Panc1 (cell line): ENCODE measurements around the gene OR4P4. TPM values are rescaled to one million over a fixed set of nuclear protein-coding genes. Genes with fewer than 3 reads are reported as not detected.

Source experiments
- ATAC-seq: fragments of 200-7000 bp; cut with Tn5 transposase; 2 replicates; pipeline ENCODE4 v1.9.1; 2020; ENCODE audit warnings: mild to moderate bottlenecking, moderate library complexity
- BruUV-seq: library from RNA; stranded (reverse); fragments of 400-500 nt; replicated peaks from 2 replicates; lab custom pipeline; 2021; lab: Mats Ljungman, UMichigan
- CTCF ChIA-PET: fragments of 300-600 bp; sonication (Branson Sonifier 250); formaldehyde crosslinking; loops from one replicate; lab custom pipeline; 2022; ENCODE audit warnings: antibody characterized with exemption; lab: Charles Lee
- POLR2A ChIA-PET: fragments of 300-600 bp; sonication (Branson Sonifier 250); formaldehyde crosslinking; loops from one replicate; lab custom pipeline; 2022; ENCODE audit warnings: antibody characterized with exemption; lab: Charles Lee
- DNase-seq: peaks from one replicate; pipeline ENCODE4 v3.0.0-alpha.2; 2010; ENCODE audit warnings: low read depth, low spot score
- H3K27ac ChIP-seq: 2 replicates; pipeline ENCODE4 v1.5.1; 2011; ENCODE audit warnings: mild to moderate bottlenecking, low read length, inconsistent platforms
- H3K27me3 ChIP-seq: fragments of 200-500 bp; sonication (Bioruptor generic); 2 replicates; pipeline ENCODE4 v1.6.0; 2014; ENCODE audit warnings: low read length, inconsistent platforms; ENCODE audit not compliant: control insufficient read depth, insufficient read depth
- H3K36me3 ChIP-seq: fragments of 200-500 bp; sonication (Bioruptor generic); 2 replicates; pipeline ENCODE4 v1.5.1; 2014; ENCODE audit warnings: inconsistent platforms, mild to moderate bottlenecking, low read length, moderate library complexity; ENCODE audit not compliant: control insufficient read depth, insufficient read depth
- H3K4me1 ChIP-seq: 2 replicates; pipeline ENCODE4 v1.5.1; 2011; ENCODE audit warnings: inconsistent platforms, mild to moderate bottlenecking, low read length, moderate library complexity; ENCODE audit not compliant: control insufficient read depth, insufficient read depth
- H3K4me3 ChIP-seq, 2 experiments: 2 replicates each; pipeline ENCODE4 v1.5.1; 2011 to 2012; ENCODE audit warnings: low read depth in 2 of 2, low read length in 2 of 2, mild to moderate bottlenecking in 2 of 2, inconsistent platforms in 1 of 2, moderate library complexity in 1 of 2
- H3K9me3 ChIP-seq: fragments of 200-500 bp; sonication (Bioruptor generic); 2 replicates; pipeline ENCODE4 v1.5.1; 2014; ENCODE audit warnings: low read depth, mild to moderate bottlenecking, inconsistent platforms, low read length, moderate library complexity; ENCODE audit not compliant: control insufficient read depth, insufficient read depth
- POLR2AphosphoS5 ChIP-seq: IDR thresholded peaks from 2 replicates; pipeline ENCODE4 v1.6.1; 2012; ENCODE audit warnings: mild to moderate bottlenecking, low read depth, low read length, moderate library complexity
- SIN3A ChIP-seq: IDR thresholded peaks from 2 replicates; pipeline ENCODE4 v1.6.1; 2012; ENCODE audit warnings: low read depth, mild to moderate bottlenecking, low read length, moderate library complexity, borderline replicate concordance; ENCODE audit not compliant: insufficient read depth
- TCF7L2 ChIP-seq: IDR thresholded peaks from 2 replicates; pipeline ENCODE4 v1.6.1; 2011; ENCODE audit warnings: mild to moderate bottlenecking, low read depth, low read length, inconsistent platforms
- in situ Hi-C: cut with HindIII; loops from 2 replicates; pipeline ENCODE4 v1.10.0; 2016; ENCODE audit warnings: low sequenced_read_pairs, low pct_unique_long_range_greater_than_20kb
- intact Hi-C: fragments of 100-400 bp; cut with micrococcal nuclease; formaldehyde crosslinking; loops from one replicate; pipeline ENCODE4 v1.10.0; 2022; ENCODE audit not compliant: unreplicated experiment
- total RNA-seq: library from RNA; stranded (reverse); gene quantifications from one replicate; pipeline ENCODE4 v1.2.1, GENCODE V29; 2021; ENCODE audit not compliant: unreplicated experiment
- TF ChIP-seq, protein P1 (sequence below), 2 experiments: IDR thresholded peaks; 2 replicates each; pipeline ENCODE4 v1.6.1; 2011 to 2012; ENCODE audit warnings: low read depth in 2 of 2, control low read depth in 1 of 2, low read length in 1 of 2, mild to moderate bottlenecking in 1 of 2, moderate library complexity in 1 of 2; ENCODE audit not compliant: insufficient read depth in 1 of 2
- TF ChIP-seq, protein P2 (sequence below): fragments of 450-650 bp; IDR thresholded peaks from 2 replicates; pipeline ENCODE4 v1.5.1; 2017; ENCODE audit warnings: mild to moderate bottlenecking

The OR4P4 gene
- total RNA-seq, 1 experiment from 2014 or later, result not detected

DNA sequence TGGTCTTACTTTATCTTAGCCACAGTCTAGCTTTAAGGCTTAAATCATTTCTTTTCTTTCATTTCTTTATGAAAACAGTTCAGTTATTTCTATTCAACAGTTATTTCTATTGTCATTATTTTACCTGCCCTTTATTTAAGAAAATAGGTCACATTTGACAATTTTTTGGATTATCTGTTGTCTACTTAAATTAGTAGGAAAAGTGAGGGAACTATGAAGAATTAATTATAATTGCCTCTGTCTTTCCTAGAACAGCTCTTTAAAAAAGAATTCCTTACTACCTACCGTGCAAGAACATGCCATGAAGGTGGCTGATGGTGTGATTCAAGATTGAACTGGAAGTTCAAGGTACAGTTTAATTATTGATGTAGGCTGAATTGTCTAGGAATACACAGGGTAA, 27.0 kb downstream of the OR4P4 start, which contains the start of gene OR4C6:
TSS of gene OR4C6 (plus strand) at position 301 of the 400 bp plus-strand sequence. CDS start 2,966 bp downstream, outside the sequence.
- Histone ChIP-seq H3K4me1 (no peaks in the 10 kb centered on the region), H3K27me3 (no peaks in the 10 kb centered on the region), H3K9me3 (no peaks in the 10 kb centered on the region), H3K36me3 (no peaks in the 10 kb centered on the region), H3K4me3 (no peak within 1 kb of the TSS), H3K27ac (no peak within 1 kb of the TSS)
- POLR2A ChIA-PET, result no interaction called here
- in situ Hi-C loops, result no loop called here
- DNase-seq (no peak), ATAC-seq (no peak)
- CTCF ChIA-PET, result no interaction called here
- BruUV-seq, result no TSS peak
- TF ChIP-seq POLR2AphosphoS5 (no peak), SIN3A (no peak)
- TF ChIP-seq, protein P1, sequence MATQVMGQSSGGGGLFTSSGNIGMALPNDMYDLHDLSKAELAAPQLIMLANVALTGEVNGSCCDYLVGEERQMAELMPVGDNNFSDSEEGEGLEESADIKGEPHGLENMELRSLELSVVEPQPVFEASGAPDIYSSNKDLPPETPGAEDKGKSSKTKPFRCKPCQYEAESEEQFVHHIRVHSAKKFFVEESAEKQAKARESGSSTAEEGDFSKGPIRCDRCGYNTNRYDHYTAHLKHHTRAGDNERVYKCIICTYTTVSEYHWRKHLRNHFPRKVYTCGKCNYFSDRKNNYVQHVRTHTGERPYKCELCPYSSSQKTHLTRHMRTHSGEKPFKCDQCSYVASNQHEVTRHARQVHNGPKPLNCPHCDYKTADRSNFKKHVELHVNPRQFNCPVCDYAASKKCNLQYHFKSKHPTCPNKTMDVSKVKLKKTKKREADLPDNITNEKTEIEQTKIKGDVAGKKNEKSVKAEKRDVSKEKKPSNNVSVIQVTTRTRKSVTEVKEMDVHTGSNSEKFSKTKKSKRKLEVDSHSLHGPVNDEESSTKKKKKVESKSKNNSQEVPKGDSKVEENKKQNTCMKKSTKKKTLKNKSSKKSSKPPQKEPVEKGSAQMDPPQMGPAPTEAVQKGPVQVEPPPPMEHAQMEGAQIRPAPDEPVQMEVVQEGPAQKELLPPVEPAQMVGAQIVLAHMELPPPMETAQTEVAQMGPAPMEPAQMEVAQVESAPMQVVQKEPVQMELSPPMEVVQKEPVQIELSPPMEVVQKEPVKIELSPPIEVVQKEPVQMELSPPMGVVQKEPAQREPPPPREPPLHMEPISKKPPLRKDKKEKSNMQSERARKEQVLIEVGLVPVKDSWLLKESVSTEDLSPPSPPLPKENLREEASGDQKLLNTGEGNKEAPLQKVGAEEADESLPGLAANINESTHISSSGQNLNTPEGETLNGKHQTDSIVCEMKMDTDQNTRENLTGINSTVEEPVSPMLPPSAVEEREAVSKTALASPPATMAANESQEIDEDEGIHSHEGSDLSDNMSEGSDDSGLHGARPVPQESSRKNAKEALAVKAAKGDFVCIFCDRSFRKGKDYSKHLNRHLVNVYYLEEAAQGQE (IDR thresholded peaks at IDR 0.05; ENCODE audit: insufficient read depth in 1 of 2, low read depth in 2 of 2, low read length in 1 of 2), result no peak
- intact Hi-C loops, result no loop called here

DNA sequence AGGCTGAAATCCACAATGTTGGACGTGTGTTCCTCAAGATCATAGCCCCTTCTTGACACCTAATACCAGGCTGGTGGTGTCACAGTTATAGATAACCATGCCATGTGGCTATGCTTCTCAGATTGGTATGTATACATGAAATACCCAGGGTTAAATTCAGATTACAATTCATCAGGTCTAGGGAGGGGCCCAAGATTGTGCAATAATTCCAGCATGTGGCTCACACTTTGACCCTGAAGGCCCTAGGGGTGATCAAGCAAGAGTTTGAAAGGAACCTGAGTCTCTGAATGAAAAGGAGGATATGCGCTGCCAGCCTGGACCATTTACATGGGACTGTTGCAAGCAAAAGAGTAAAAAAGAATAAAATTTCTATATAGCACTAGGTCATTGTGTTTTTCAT, 34.5 kb downstream of the OR4P4 start:
- ATAC-seq, result no peak
- ChIA-PET POLR2A (no interaction called here), CTCF (no interaction called here)
- TF ChIP-seq, protein P2, sequence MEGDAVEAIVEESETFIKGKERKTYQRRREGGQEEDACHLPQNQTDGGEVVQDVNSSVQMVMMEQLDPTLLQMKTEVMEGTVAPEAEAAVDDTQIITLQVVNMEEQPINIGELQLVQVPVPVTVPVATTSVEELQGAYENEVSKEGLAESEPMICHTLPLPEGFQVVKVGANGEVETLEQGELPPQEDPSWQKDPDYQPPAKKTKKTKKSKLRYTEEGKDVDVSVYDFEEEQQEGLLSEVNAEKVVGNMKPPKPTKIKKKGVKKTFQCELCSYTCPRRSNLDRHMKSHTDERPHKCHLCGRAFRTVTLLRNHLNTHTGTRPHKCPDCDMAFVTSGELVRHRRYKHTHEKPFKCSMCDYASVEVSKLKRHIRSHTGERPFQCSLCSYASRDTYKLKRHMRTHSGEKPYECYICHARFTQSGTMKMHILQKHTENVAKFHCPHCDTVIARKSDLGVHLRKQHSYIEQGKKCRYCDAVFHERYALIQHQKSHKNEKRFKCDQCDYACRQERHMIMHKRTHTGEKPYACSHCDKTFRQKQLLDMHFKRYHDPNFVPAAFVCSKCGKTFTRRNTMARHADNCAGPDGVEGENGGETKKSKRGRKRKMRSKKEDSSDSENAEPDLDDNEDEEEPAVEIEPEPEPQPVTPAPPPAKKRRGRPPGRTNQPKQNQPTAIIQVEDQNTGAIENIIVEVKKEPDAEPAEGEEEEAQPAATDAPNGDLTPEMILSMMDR, result no peak
- TF ChIP-seq TCF7L2 (no peak), POLR2AphosphoS5 (no peak), SIN3A (no peak)
- TF ChIP-seq, protein P1 (IDR thresholded peaks at IDR 0.05; ENCODE audit: insufficient read depth in 1 of 2, low read depth in 2 of 2, low read length in 1 of 2), result no peak
- Histone ChIP-seq H3K27ac (no peak overlapping the region), H3K4me3 (no peak overlapping the region), H3K27me3 (no peaks in the 10 kb centered on the region), H3K4me1 (no peaks in the 10 kb centered on the region), H3K36me3 (no peaks in the 10 kb centered on the region), H3K9me3 (no peaks in the 10 kb centered on the region)
- intact Hi-C loops (loop anchor here (5.0 kb wide), 1 partner anchor 357 kb away; no protein-coding TSS in a partner anchor), in situ Hi-C loops (no loop called here)
- no TSS peak for BruUV-seq
- no peak for DNase-seq
